ENCODE data around the gene FUT8. TPM values are rescaled to one million over a fixed set of nuclear protein-coding genes. Genes with fewer than 3 reads are reported as not detected.

The FUT8 gene
- polyA plus RNA-seq, 1 of the 3 experiments (the other 2 are of a cell fraction), result 31.7 TPM

- Histone ChIP-seq H4K20me1 (ENCODE audit: insufficient read depth) (no peaks in the 10 kb centered on the region), H3K9ac (no peak overlapping the region), H3K9me2 (no peaks in the 10 kb centered on the region), H3K4me3 (ENCODE audit: low read depth in 2 of 2, low read length in 1 of 2) (no peak overlapping the region), H3K27me3 (ENCODE audit: insufficient read depth) (no peaks in the 10 kb centered on the region), H3K4me1 (ENCODE audit: control insufficient read depth in 1 of 2, insufficient read depth in 2 of 2, low read depth in 1 of 2, low read length in 1 of 2) (no peaks in the 10 kb centered on the region), H3F3A (replicated peaks; ENCODE audit: insufficient read depth) (no peaks in the 10 kb centered on the region), H3K27ac (ENCODE audit: low read depth in 2 of 2, low read length in 1 of 2) (no peak overlapping the region), H3K79me2 (ENCODE audit: insufficient read depth) (no peaks in the 10 kb centered on the region), H3K4me2 (no peak overlapping the region), H2AFZ (ENCODE audit: low read depth) (no peak overlapping the region), H3K36me3 (replicated peaks in 1 of 2; ENCODE audit: control insufficient read depth in 1 of 2, insufficient read depth in 2 of 2, low read length in 1 of 2) (no peaks in the 10 kb centered on the region), H3K9me3 (no peaks in the 10 kb centered on the region)
- POLR2A ChIA-PET, result no interaction called here
- CTCF ChIA-PET, result interaction anchor here (1.2 kb wide), 1 partner anchor 9 kb away, joined by 3 read pairs; no protein-coding TSS in a partner anchor
- DNase-seq, result no peak
- WGBS (ENCODE audit: low lambda C conversion rate), result 83% methylated on average over 7 of the region's 7 CpGs
- TF ChIP-seq GATA2 (CRISPR knock-in tag; IDR thresholded peaks at IDR 0.05) (no peak), FOXJ3 (CRISPR knock-in tag; IDR thresholded peaks at IDR 0.05) (no peak), NFIC (IDR thresholded peaks at IDR 0.05; ENCODE audit: borderline replicate concordance) (no peak), CHD2 (IDR thresholded peaks at IDR 0.05; ENCODE audit: low read length, partially characterized antibody) (no peak), SIN3A (IDR thresholded peaks at IDR 0.05; ENCODE audit: borderline replicate concordance, low read depth, low read length) (no peak), TAF1 (IDR thresholded peaks at IDR 0.05; ENCODE audit: borderline replicate concordance, low read depth, low read length) (no peak), SMC3 (IDR thresholded peaks at IDR 0.05; ENCODE audit: low read depth, low read length) (no peak)
Measured at GRCh38 chr14:65370801-65371248, 41.7 kb upstream of the FUT8 start.

GRCh38 chr14:65371784-65372183 is 40.7 kb upstream of the FUT8 start:
- H2AFZ ChIP-seq (ENCODE audit: low read depth), result no peak overlapping the region
- no peak overlapping the region for H3K4me3 ChIP-seq (ENCODE audit: low read depth in 2 of 2, low read length in 1 of 2)
- H3F3A ChIP-seq (replicated peaks; ENCODE audit: insufficient read depth), result no peaks in the 10 kb centered on the region
- no peaks in the 10 kb centered on the region for H4K20me1 ChIP-seq (ENCODE audit: insufficient read depth)
- H3K27me3 ChIP-seq (ENCODE audit: insufficient read depth), result no peaks in the 10 kb centered on the region
- POLR2A ChIA-PET, result no interaction called here
- H3K9me2 ChIP-seq, result no peaks in the 10 kb centered on the region
- no peaks in the 10 kb centered on the region for H3K4me1 ChIP-seq (ENCODE audit: control insufficient read depth in 1 of 2, insufficient read depth in 2 of 2, low read depth in 1 of 2, low read length in 1 of 2)
- no peak overlapping the region for H3K4me2 ChIP-seq
- H3K9me3 ChIP-seq, result no peaks in the 10 kb centered on the region
- WGBS (ENCODE audit: low lambda C conversion rate), result 100% methylated on average over 2 of the region's 2 CpGs
- H3K27ac ChIP-seq (ENCODE audit: low read depth in 2 of 2, low read length in 1 of 2), result no peak overlapping the region
- TF ChIP-seq NRF1 (IDR thresholded peaks at IDR 0.05; ENCODE audit: low read depth, low read length), result no peak
- no peak for TF ChIP-seq YY1 (IDR thresholded peaks at IDR 0.05; ENCODE audit: low read depth)
- no peak for TF ChIP-seq ZBTB33 (IDR thresholded peaks at IDR 0.05; ENCODE audit: borderline replicate concordance, low read depth)
- no peak for TF ChIP-seq IRF3 (IDR thresholded peaks at IDR 0.05; ENCODE audit: low read depth, low read length)
- DNase-seq, result no peak
- H3K36me3 ChIP-seq (replicated peaks in 1 of 2; ENCODE audit: control insufficient read depth in 1 of 2, insufficient read depth in 2 of 2, low read length in 1 of 2), result no peaks in the 10 kb centered on the region
- H3K9ac ChIP-seq, result no peak overlapping the region
- CTCF ChIA-PET, result interaction anchor here (1.2 kb wide), 1 partner anchor 10 kb away, joined by 3 read pairs; no protein-coding TSS in a partner anchor
- no peaks in the 10 kb centered on the region for H3K79me2 ChIP-seq (ENCODE audit: insufficient read depth)
